Activated naive CD4-positive, alpha-beta T cell treated with anti-CD3 and anti-CD28 coated beads, Interleukin-2, amount 10 ng/mL, durations not matched to agents 7 days and 5 days (primary cell): ENCODE measurements around the gene TERF2IP.
A peak's percentile ranks its signal among the peaks of the same experiment; 100 is the strongest.

ENCODE experiments used
- CTCF ChIA-PET: fragments of 350-600 bp; sonication (Branson Sonifier 250); formaldehyde crosslinking; loops from one replicate; lab custom pipeline; 2021; ENCODE audit warnings: antibody characterized with exemption; lab: Charles Lee
- DNase-seq: peaks from one replicate; pipeline ENCODE4 v3.0.0-alpha.2; 2020
- H3K27ac Mint-ChIP-seq: one replicate; pipeline ENCODE4 v1.8.0; 2021; ENCODE audit warnings: mild to moderate bottlenecking, moderate library complexity, mixed read lengths
- H3K27me3 Mint-ChIP-seq: one replicate; pipeline ENCODE4 v1.8.0; 2021; ENCODE audit warnings: mild to moderate bottlenecking, mixed read lengths
- H3K36me3 Mint-ChIP-seq: one replicate; pipeline ENCODE4 v1.8.0; 2021; ENCODE audit warnings: mixed read lengths
- H3K4me1 Mint-ChIP-seq: one replicate; pipeline ENCODE4 v1.8.0; 2021; ENCODE audit warnings: mixed read lengths
- H3K4me3 Mint-ChIP-seq: one replicate; pipeline ENCODE4 v1.8.0; 2021; ENCODE audit warnings: mild to moderate bottlenecking, moderate library complexity, mixed read lengths
- H3K9me3 Mint-ChIP-seq: one replicate; pipeline ENCODE4 v1.8.0; 2021; ENCODE audit warnings: mixed read lengths

Gene TERF2IP

GRCh38 chr16:75622761-75623605 lies 24.6 kb upstream of the TERF2IP start, which contains the start of gene ADAT1:
Gene ADAT1 (minus strand): TSS chr16:75623281. CDS start chr16:75620799, 2,482 bp downstream.
- CTCF ChIA-PET: interaction anchor here (0.9 to 3.6 kb wide), 4 partner anchors 9 to 151 kb away, joined by 3 to 13 read pairs (median 8); partner anchors contain the start of genes KARS1 and TERF2IP
- Mint-ChIP-seq H3K27ac (peak within 1 kb of the TSS; percentile 95), H3K4me1 (peaks cover 51% of the 10 kb centered on the region), H3K27me3 (no peaks in the 10 kb centered on the region), H3K9me3 (no peaks in the 10 kb centered on the region), H3K4me3 (peak within 1 kb of the TSS; percentile 92), H3K36me3 (peaks cover 48% of the 10 kb centered on the region)
- DNase-seq: peak; percentile 99

- Mint-ChIP-seq H3K36me3 (peaks cover 53% of the 10 kb centered on the region), H3K9me3 (no peaks in the 10 kb centered on the region), H3K4me1 (peaks cover 63% of the 10 kb centered on the region), H3K4me3 (no peak overlapping the region), H3K27ac (peak overlapping the region; percentile 77), H3K27me3 (no peaks in the 10 kb centered on the region)
- CTCF ChIA-PET: no interaction called here
- DNase-seq: no peak
Observed at GRCh38 chr16:75624921-75625334, 22.6 kb upstream of the TERF2IP start.

- Mint-ChIP-seq H3K27me3 (no peaks in the 10 kb centered on the region), H3K9me3 (no peaks in the 10 kb centered on the region), H3K4me3 (no peak overlapping the region), H3K4me1 (peaks cover 45% of the 10 kb centered on the region), H3K36me3 (peaks cover 62% of the 10 kb centered on the region), H3K27ac (peak overlapping the region; percentile 79)
- DNase-seq: no peak
- CTCF ChIA-PET: no interaction called here
Observed at GRCh38 chr16:75626806-75627205, 20.8 kb upstream of the TERF2IP start.

- peaks cover 67% of the 10 kb centered on the region for H3K36me3 Mint-ChIP-seq
- no peak overlapping the region for H3K4me3 Mint-ChIP-seq
- DNase-seq: no peak
- H3K27ac Mint-ChIP-seq: peak overlapping the region; percentile 79
- CTCF ChIA-PET: interaction anchor here (1.0 kb wide), 1 partner anchor 19 kb away, joined by 3 read pairs; the partner anchor contains the start of genes KARS1 and TERF2IP
- H3K4me1 Mint-ChIP-seq: peaks cover 37% of the 10 kb centered on the region
- H3K9me3 Mint-ChIP-seq: no peaks in the 10 kb centered on the region
- H3K27me3 Mint-ChIP-seq: no peaks in the 10 kb centered on the region
Observed at GRCh38 chr16:75627851-75628250, 19.7 kb upstream of the TERF2IP start.

- H3K9me3 Mint-ChIP-seq: no peaks in the 10 kb centered on the region
- H3K36me3 Mint-ChIP-seq: peaks cover 70% of the 10 kb centered on the region
- no peak overlapping the region for H3K4me3 Mint-ChIP-seq
- no peak for DNase-seq
- no peaks in the 10 kb centered on the region for H3K27me3 Mint-ChIP-seq
- peaks cover 36% of the 10 kb centered on the region for H3K4me1 Mint-ChIP-seq
- peak overlapping the region; percentile 79 for H3K27ac Mint-ChIP-seq
- CTCF ChIA-PET: interaction anchor here (1.0 kb wide), 1 partner anchor 19 kb away, joined by 3 read pairs; the partner anchor contains the start of genes KARS1 and TERF2IP
Observed at GRCh38 chr16:75628351-75628750, 19.2 kb upstream of the TERF2IP start.

GRCh38 chr16:75629132-75629531 lies 18.4 kb upstream of the TERF2IP start:
- H3K4me3 Mint-ChIP-seq: no peak overlapping the region
- H3K36me3 Mint-ChIP-seq: peaks cover 77% of the 10 kb centered on the region

GRCh38 chr16:75630052-75630451 lies 17.5 kb upstream of the TERF2IP start:
- DNase-seq: no peak
- Mint-ChIP-seq H3K4me3 (no peak overlapping the region), H3K27ac (no peak overlapping the region), H3K36me3 (peaks cover 78% of the 10 kb centered on the region), H3K27me3 (no peaks in the 10 kb centered on the region), H3K9me3 (no peaks in the 10 kb centered on the region), H3K4me1 (peaks cover 33% of the 10 kb centered on the region)
- CTCF ChIA-PET: interaction anchor here (1.0 to 1.1 kb wide), 2 partner anchors 9 to 113 kb away, joined by 3 to 5 read pairs; no protein-coding TSS in a partner anchor

More at GRCh38 chr16:75629132-75629531, 18.4 kb upstream of the TERF2IP start:
- Mint-ChIP-seq H3K9me3 (no peaks in the 10 kb centered on the region), H3K27ac (peak overlapping the region; percentile 64), H3K4me1 (peaks cover 34% of the 10 kb centered on the region), H3K27me3 (no peaks in the 10 kb centered on the region)
- CTCF ChIA-PET: no interaction called here
- no peak for DNase-seq

- CTCF ChIA-PET: interaction anchor here (1.1 kb wide), 1 partner anchor 15 kb away, joined by 3 read pairs; the partner anchor contains the start of gene TERF2IP
- Mint-ChIP-seq H3K27ac (no peak overlapping the region), H3K4me3 (no peak overlapping the region), H3K9me3 (no peaks in the 10 kb centered on the region), H3K36me3 (peaks cover 77% of the 10 kb centered on the region), H3K4me1 (peaks cover 21% of the 10 kb centered on the region), H3K27me3 (no peaks in the 10 kb centered on the region)
- no peak for DNase-seq
Observed at GRCh38 chr16:75632857-75633256, 14.7 kb upstream of the TERF2IP start.

GRCh38 chr16:75635036-75635435 lies 12.5 kb upstream of the TERF2IP start:
- Mint-ChIP-seq H3K4me3 (no peak overlapping the region), H3K27me3 (no peaks in the 10 kb centered on the region), H3K27ac (no peak overlapping the region), H3K36me3 (peaks cover 70% of the 10 kb centered on the region), H3K4me1 (peaks cover 6% of the 10 kb centered on the region), H3K9me3 (no peaks in the 10 kb centered on the region)
- DNase-seq: no peak
- CTCF ChIA-PET: no interaction called here

- Mint-ChIP-seq H3K9me3 (no peaks in the 10 kb centered on the region), H3K4me3 (no peak overlapping the region), H3K27me3 (no peaks in the 10 kb centered on the region), H3K4me1 (peaks cover 44% of the 10 kb centered on the region), H3K27ac (no peak overlapping the region), H3K36me3 (peaks cover 63% of the 10 kb centered on the region)
- no peak for DNase-seq
- CTCF ChIA-PET: no interaction called here
Observed at GRCh38 chr16:75640598-75640997, 7.0 kb upstream of the TERF2IP start.

GRCh38 chr16:75644240-75645012 lies 3.1 kb upstream of the TERF2IP start:
- no peak for DNase-seq
- CTCF ChIA-PET: interaction anchor here (1.3 kb wide), 2 partner anchors 23 to 211 kb away, joined by 3 read pairs; no protein-coding TSS in a partner anchor
- Mint-ChIP-seq H3K9me3 (no peaks in the 10 kb centered on the region), H3K27ac (peak overlapping the region; percentile 76), H3K36me3 (peaks cover 55% of the 10 kb centered on the region), H3K27me3 (no peaks in the 10 kb centered on the region), H3K4me3 (peak overlapping the region; percentile 61), H3K4me1 (peaks cover 51% of the 10 kb centered on the region)

- DNase-seq: no peak
- Mint-ChIP-seq H3K4me3 (peak overlapping the region; percentile 99), H3K4me1 (peaks cover 66% of the 10 kb centered on the region), H3K27ac (peak overlapping the region; percentile 100), H3K36me3 (peaks cover 51% of the 10 kb centered on the region), H3K9me3 (no peaks in the 10 kb centered on the region), H3K27me3 (no peaks in the 10 kb centered on the region)
- CTCF ChIA-PET: interaction anchor here (1.3 to 2.0 kb wide), 2 partner anchors 19 to 25 kb away, joined by 3 to 13 read pairs; partner anchors contain the start of gene ADAT1
Observed at GRCh38 chr16:75647112-75647491, 471 bp upstream of the TERF2IP start.

- Mint-ChIP-seq H3K9me3 (no peaks in the 10 kb centered on the region), H3K36me3 (peaks cover 52% of the 10 kb centered on the region), H3K4me1 (peaks cover 70% of the 10 kb centered on the region), H3K27ac (peak overlapping the region; percentile 100), H3K4me3 (peak overlapping the region; percentile 99), H3K27me3 (no peaks in the 10 kb centered on the region)
- DNase-seq: peak; percentile 93
- CTCF ChIA-PET: interaction anchor here (0.9 to 2.0 kb wide), 4 partner anchors 16 to 184 kb away, joined by 3 to 13 read pairs (median 4); partner anchors contain the start of genes ADAT1 and TMEM170A
Observed at GRCh38 chr16:75648265-75649076, 898 bp downstream of the TERF2IP start.
